GF-D8 (cell line): ENCODE results near the gene SCLY.
"Not testable (repeated sequence)": the region's sequence is repeated elsewhere in the genome, so short reads cannot be mapped to it uniquely, and the experiment has no call there.

Source experiments
- DNase-seq: peaks from one replicate; lab custom pipeline; 2025; lab: John Stamatoyannopoulos, UW

SCLY gene

DNA sequence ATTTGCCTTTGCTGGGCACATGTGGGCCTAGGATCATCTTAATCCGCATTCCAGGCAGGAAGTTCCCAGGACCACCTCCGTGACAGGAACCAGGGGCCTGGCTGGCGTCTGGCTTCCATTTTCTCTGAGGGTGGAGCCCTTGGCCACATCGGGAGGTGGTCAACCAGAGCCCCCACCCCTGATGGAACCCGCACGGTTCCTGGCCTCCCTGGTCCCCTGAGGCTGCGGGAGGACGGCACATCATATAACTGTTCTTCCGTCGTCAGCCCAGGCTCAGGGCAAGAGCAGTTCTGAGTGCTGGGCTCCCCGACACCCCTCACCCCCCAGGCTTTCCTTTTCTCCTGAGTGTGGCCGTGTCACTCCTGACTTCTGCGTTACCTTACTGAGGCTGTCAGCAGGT lies 52.8 kb downstream of the SCLY start:
- DNase-seq = no peak

DNA sequence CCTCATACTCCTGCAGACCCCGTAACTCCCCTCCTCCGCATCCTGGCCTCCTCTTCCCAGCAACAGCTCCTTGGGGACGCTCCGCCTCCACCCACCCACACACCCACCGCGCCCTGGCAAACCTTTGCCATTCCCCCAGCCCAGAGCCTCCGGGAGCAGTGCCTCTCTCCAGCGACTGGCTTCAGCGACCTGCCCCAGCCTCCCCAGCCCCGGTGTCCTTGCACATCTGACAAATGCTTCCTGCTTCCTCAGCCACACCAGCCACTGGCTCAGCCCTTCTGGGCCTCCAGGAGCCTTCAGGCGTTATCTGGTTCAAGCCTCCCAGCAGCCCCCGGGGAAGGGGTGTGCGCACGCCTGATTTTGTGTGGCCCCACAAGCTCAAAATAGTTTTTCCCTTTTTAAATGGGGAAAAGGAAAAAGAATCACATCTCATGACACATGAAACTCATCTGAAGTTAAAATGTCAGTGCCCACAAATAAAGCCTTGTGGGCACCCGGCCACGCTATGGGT lies 53.6 kb downstream of the SCLY start:
- DNase-seq = no peak

DNA sequence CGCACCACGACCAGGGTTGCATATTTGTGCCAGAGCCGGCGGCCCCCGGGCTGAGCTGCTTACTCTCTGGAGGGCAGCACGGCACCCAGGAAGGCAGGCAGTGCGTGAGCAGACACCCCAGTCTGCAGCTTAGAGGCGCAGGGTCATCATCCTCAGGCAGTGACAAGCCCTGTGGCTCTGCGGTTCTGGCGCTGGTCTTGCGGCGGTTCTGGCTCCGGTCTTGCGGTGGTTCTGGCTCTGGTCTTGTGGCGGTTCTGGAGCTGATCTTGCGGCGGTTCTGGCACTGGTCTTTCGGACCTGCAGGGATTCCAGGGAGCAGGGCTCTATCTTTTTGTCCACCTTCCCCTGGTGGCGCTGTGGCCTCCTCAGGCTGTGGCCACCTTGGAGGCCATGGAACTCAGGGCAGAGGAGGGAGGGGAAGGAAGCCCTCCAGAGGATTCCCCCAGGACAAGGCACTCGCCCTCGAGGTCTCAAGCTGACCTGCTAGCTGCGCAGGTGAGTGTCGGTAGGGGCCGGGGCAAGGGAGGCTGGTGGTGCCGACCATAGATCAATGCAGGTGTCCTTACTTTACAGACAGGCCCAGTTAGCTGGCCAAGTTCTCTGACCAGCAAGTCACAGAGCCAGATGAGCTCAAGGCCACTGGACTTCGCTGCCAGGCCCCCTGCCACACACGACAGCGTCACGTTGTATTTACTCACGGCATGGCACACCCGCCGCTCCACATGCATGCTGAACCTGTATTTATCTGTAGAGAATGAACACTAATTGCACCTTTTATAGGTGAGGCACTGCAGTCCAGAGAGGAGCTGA lies 54.3 kb downstream of the SCLY start:
- no peak for DNase-seq

DNA sequence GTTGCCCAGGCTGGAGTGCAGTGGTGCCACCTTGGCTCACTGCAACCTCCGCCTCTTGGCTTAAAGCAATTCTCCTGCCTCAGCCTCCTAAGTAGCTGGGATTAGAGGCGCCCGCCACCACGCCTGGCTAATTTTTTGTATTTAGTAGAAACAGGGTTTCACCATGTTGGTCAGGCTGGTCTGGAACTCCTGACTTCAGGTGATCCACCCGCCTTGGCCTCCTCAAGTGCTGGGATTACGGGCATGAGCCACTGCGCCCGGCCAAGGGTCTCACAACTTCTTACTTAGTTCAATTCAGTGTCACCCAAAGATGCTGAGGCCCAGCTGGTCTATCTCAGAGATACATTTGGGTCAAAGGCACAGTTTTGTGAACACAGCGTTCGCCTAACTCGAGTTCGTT lies 54.9 kb downstream of the SCLY start:
- not testable (repeated sequence) for DNase-seq

DNA sequence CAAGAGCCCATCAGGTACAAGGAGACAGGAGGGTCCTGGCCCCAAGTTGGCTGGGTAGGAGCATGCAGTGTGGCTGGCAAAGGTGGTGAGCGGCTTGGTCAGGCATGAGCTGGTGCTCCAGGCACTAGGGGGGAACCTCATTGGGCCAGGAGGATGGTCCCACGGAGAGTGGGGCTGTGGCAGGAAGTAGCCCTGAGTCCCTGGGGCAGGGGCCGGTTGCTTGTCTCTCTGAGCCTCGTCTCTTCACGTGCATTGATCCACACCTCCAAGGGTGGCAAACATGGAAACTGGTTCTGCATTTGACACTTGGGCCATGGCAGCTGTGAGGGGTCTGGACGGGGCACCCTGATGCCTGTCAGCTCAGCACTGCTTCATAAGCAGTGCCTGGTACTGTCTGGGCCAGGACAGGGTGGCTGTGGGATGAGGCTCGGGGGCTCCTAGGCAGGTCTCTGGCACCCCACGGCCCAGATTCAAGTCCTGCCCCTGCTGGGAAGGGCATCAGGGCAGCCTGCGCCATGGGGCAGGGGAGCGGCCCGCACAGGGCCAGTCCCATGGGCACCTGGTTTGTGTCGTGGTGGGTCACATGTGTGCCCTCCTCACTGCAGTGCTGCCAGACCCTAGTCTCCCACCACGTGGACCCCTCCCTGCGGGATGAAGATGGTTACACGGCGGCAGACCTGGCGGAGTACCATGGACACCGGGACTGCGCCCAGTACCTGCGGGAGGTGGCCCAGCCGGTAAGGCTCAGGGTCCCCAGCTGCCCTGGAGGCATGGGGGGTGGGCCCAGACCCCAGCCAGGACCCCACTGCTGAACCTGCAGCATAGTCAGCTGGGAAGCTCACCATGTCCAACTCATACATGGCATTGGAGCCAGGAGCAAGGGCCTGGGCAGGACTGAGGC lies 55.7 kb downstream of the SCLY start:
- DNase-seq = no peak

DNA sequence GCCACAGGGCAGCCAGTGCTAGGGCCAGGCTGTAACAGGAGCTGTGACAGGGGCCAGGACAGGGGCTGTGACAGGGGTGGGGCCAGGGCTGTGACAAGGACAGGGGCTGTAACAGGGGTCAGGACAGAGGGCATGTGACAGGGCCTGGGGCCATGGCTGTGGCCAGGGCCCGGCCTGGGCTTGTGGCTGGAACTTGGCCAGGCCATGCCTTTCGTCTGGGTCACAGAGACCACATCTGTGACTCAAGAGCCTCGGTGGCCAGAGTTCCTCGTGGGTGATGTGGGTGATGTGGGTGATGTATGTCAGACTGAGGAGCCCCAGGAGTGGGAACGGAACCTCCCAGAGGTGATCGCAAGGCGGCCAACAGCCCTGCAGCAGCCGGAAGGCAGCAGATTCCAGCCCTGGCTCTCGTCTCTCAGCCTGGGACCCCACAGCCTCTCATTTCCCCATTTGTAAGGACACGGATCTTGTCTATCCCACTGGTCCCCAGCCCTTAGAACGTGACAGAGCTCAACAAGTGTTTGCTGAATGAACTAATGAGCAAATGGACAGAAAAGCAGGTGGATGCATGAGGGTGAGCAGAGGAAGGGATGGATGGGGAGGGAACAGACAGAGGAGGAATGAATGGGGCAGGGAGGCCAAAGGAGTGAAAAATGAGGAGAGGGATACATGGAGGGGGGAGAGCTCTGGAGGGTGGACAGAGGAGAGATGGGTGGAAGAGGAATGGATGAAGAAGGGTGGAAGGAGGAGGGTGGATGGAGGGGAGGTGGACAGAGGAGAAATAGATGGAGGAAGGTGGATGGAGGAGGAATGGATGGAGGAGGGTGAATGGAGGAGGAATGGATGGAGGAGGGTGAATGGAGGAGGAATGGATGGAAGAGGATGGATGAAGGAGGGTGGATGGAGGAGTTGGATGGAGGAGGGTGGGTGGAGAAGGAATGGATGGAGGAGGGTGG lies 56.7 kb downstream of the SCLY start:
- DNase-seq = no peak

DNA sequence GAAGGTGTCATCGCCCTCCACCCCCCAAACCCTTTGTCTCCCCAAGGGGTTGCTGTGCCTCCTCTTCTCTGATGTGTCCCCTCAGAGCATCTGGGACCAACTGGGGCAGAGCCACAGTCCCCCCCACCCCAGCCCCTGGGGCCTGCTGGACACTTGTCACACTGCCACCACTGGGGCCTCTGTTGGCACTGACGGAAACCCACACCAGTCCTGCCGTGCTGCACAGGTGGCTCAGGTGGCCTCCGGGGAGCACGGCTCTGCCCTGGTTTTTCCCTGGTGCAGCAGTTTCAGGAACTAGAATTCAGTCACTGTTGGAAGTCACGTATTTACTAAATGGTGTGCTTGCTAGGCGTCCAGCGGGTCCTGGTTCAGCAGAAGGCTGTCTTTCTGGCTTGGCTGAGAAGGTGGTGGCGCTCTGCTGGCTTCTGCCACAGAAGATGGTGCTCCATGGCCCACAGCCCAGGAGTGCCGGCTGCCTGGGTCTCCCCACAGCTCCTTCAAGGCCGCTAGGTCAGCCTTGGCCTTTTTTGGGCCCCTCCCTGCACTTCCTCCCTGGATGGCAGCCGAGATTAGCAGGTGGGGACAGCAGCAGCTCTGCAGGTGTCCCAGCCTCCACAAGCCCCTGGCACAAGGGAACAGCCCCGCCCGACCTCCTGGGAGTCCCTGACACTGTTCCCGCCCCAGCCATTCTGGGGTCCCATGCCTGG lies 59.1 kb downstream of the SCLY start:
- no peak for DNase-seq

DNA sequence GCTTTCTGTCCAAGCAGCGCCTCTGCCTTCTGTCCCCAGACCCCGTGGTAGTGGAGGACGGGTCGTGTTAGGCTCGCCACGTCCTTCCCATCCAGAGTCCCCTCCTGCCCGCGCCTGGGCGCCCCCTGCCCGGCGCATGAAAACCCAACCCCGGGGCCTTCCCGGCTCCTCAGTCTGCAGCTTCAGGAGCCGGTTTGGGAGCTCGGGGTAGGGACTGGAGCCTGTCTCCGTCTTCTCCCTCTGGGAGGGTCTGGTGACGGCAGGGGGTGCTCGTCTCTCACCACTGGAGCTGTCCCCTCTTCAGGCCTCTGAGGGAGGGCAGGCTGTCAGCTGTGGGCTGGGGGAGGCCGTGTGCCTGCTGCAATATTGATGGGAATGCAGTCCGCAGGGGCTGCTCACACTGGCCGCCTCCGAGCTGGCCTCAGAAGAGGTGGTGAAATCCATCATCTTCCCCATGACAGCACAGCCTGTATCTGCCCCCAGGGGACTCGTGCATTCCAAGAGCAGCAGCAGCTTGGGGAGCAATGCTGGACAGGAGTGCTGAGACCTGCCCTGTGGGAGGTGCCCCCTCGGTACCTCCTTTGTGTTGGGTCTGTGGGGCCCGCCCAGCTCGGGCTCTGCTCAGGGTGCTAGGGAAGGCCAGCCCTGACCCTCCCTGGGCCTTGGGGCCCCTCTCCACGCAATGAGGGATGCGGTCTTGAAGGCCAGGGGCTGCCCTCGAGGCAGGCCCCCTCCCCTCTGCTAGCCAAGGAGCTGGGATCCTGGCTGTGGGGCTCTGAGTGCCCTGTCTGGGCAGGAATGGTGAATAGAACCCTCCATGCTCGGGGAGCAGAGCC lies 59.9 kb downstream of the SCLY start:
- no peak for DNase-seq

DNA sequence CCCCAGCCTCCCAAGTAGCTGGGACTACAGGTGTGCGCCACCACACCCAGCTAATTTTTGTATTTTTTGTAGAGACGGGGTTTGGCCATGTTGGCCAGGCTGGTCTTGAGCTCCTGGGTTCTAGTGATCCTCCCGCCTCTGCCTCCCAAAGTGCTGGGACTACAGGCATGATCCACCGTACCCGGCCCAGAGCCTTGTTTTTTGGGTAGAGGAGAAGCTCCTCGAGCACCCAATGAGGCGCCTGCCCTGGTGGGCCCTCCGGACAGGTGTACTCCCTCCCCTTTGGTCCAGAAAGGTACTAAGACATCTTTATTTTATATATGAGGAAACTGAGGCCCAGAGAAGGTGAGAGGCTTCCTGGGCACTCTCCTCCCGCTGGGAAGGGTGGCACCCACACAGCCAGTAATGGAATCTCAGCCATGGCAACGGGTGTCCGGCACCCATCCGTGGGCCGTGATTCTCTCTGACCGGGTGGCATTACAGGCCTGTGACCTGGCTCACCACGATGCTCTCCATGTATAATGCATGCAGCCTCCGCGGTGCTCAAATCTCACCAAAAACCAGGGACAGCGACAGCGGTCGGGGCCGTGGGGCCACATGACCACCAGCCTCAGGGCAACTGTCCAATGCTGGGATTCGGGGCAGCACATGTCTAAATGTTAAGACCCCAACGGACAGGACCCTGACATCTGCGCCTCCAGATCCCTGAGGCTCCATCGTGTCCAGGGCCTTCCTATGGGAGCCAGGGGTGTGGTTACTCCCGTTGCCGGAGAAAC lies 60.9 kb downstream of the SCLY start:
- DNase-seq = no peak

DNA sequence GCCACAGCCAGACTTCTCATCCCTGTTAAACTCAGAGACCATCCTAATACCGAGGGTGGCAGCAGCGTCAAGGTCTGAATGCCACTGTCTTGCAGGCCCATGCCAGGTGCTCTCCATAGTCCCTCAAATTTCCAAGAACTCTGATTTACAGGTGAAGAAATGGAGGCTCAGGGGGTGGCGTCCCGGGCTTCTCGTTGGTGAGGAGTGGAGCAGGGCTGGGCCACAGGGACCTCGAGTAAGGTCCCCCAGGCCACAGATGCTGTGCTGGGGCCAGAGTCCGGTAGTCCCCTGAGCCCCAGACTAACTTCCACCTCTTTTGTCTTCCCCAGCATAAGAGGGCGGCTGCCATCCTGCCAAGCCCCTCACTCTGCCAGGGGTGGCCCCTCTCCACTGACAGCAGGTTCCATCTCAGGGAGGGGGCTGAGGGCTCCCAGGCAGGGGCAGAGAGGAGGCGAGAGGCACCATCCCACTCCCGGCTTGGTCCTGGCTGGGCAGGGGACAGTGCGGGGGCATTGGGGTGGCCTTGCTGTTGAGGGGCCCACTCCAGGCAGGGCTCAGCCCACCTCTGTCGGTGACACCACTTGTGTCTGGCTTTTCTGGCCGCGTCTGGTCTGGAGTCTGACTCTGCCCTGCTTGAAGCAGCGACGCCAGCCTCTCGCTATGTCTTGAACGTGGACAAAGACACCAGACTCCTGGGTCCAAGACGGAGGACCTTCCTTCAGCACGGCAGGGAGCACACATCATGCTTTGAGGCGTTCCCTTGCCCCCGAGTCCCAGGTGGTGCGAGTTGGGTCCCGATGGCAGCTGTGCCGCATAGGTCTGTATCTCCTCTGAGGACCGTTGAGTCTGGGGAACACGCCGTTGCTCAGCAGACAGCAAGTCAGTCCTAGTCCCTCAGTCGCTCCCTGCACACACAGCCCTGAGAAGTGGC lies 61.8 kb downstream of the SCLY start:
- DNase-seq = no peak

DNA sequence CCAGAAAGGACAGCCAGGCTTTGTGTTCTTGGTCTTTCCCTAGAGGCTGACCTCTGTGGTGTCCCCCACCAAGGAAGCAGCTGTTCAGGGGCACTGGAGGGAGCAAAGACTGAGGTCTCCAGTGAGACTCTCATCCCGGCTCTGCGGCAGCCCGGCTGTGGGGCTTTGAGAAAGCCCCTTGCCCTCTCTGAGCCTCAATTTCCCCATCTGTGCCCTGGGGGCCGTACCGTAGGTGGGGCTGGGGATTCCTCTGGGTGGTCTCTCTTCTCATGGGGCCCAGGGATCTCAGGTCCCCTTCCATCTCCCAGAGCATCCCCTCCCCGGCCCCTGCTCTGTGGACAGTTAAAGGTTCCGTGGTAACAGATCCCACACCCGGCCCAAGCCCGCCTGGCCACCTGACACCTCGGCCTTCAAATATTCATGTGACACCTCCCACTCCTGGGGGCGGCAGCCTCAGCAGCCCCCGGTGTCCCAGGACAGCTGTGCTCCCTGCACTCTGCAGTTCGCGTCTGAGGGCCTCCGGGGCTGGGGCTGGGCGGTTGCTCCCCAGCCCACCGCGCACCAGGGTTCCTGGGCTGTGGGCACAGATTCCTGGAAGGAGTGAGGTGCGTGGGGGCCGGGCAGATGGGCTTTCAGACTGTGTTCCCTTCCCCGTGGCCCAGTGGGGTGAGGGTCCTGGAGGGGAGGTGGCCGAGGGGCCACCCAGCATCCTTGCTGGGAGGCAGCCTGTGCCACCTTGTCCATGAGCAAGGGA lies 62.6 kb downstream of the SCLY start:
- no peak for DNase-seq

DNA sequence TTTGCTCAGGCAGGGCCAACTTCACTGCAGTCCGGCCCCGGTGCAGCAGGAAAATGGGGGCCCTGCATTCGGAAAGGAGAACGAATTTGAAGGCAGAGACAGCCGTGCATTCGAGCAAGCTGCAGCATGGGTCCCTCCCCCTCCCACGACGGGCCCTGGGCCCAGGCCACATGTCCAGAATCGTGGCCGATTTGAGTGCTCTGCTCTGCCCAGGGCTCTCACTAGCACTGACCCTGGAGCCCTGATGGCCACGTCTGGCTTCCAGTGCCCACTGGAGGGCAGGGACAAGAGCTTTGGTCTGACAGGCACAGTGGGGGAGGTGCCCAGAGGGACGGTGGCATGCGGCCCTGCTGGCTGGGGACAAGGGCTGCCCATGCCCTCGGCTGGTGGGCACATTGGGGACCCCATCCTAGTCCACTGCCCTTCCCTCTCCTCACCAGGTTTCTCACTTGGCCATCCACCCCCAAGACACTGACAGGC lies 63.2 kb downstream of the SCLY start:
- no peak for DNase-seq

DNA sequence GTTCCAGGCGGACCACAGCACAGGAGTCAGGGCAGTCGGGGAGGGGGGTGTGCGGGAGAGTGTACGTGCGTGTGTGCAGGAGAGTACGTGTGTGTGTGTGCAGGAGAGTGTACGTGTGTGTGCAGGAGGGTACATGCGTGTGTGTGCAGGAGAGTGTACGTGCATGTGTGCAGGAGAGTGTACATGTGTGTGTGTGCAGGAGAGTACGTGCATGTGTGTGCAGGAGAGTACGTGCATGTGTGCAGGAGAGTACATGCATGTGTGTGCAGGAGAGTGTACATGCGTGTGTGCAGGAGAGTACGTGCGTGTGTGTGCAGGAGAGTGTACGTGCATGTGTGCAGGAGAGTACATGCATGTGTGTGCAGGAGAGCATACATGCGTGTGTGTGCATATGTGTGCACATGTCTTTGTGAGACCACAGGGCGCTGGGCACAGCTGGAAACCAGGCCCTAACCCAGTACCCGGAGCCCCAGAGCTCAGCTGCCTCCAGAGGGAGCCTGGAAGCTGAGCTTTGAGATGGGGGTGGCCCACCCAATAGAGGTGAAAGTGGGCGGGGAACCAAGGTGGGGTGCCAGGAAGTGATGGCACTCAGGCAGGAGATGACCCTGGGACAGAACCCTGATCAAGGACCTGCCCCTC lies 63.8 kb downstream of the SCLY start:
- DNase-seq = no peak

DNA sequence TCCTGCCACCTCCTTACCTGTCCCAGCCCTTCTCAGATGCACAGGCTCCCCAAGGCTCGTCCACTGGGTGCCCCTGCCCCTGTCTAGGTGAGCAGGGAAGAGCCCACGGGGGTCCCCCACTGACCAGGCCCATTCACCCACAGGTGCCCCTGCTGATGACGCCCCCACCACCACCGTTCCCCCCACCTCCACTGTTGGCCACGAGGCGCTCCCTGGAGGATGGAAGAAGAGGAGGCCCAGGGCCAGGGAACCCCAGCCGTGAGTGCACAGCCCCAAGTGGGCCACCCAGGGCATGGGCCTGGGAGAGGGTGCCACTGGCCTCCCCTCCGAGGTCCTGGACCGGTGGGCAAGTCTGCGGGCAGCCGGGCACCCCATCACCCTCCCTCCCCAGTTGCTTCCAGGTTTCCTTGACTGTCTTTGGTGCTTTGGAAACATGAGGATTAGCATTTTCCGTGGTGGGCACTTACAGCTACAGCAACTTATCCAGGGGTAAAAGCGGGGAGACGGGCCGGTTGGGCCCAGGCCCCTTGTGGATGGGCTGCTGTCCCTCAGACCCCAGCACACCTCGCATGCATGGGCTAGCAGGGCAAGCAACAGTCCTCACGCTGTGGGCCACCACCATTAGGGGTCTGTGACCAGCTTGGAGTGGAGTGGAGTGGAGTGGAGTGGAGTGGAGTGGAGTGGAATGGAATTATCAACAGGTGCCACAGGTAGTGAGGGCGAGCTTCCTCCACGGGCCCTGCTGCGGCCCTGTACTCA lies 64.5 kb downstream of the SCLY start:
- DNase-seq = no peak

DNA sequence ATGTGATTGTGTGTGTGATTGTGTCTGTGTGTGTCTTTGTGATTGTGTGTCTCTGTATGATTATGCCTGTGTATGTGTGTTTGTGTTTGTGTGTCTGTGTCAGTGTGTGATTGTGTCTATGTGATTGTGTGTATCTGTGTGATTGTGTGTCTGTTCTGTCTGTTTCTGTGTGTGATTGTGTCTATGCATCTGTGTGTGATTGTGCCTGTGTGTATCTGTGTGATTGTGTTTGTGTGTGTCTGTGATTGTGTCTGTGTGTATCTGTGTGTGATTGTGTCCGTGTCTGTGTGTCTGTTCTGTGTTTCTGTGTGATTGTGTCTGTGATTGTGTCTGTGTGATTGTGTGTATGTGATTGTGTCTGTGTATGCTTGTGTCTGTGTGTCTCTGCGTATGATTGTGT lies 65.5 kb downstream of the SCLY start:
- DNase-seq = no peak

DNA sequence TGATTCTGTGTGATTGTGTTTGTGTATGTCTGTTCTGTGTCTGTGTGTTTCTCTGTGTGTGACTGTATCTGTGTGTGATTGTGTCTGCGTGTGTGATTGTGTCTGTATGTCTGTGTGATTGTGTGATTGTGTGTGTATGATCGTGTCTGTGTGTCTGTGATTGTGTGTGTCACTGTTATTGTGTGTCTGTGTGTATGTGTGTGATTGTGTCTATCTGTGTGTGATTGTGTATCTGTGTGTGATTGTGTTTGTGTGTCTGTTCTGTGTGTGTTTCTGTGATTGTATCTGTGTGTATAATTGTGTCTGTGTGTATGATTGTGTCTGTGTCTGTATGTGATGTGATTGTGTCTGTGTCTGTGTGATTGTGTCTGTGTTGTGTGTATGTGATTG lies 66.0 kb downstream of the SCLY start:
- no peak for DNase-seq
